ENCODE measurements around the gene B3GLCT.
A peak's percentile ranks its signal among the peaks of the same experiment; 100 is the strongest.
"Not testable (repeated sequence)": the region's sequence is repeated elsewhere in the genome, so short reads cannot be mapped to it uniquely, and the experiment has no call there.

B3GLCT gene

GRCh38 chr13:31199849-31200636 is at the start of gene B3GLCT:
Gene B3GLCT (plus strand): TSS chr13:31199975. CDS start chr13:31200085, 110 bp downstream.
- DNase-seq (ENCODE audit: low read depth in 3 of 3, low spot score in 1 of 3) = peak; percentile 45 to 74 (median 60)

GRCh38 chr13:31150315-31150985 is 49.3 kb upstream of the B3GLCT start:
- no peak for DNase-seq (ENCODE audit: low read depth in 3 of 3, low spot score in 1 of 3)

GRCh38 chr13:31151837-31152236 is 47.9 kb upstream of the B3GLCT start:
- DNase-seq (ENCODE audit: low read depth in 3 of 3, low spot score in 1 of 3) = no peak

DNA sequence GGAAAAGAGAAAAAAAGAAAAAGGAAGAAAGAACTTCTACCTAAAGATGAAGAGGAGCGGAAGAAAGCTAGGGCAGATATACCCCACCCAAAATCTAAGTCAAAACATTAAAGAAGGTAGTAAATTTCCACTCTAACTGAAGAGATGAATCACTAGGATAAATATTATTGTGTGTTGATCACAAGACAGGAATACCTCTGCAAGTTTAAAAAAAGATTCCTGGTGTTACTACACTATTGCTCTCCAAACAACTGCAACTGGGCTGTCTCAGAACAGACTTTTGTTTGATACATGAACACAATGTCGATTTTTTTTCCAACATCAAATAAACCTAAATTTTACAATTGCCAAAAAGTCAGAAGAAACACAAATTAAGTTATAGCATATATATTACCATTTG is 44.8 kb upstream of the B3GLCT start:
- DNase-seq (ENCODE audit: low read depth in 3 of 3, low spot score in 1 of 3) = no peak

DNA sequence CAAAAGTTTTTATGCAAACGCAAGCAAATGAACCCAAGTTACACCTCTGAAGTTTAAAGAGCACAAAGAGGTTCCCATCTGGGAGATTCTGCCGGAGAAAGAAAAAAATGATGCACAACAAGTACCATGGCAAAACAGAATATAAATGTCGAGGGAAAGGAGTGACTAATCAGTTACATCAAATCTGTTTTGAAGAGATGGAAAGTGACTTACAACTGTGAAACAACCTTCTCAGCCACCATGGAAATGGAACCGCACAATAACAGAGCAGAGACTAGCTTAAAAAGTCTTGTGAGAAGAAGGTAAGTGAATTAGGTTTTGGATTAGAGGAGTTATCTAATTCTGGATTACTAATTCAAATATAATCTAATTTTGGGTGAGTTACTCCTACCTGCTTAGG is 40.5 kb upstream of the B3GLCT start:
- no peak for DNase-seq (ENCODE audit: low read depth in 3 of 3, low spot score in 1 of 3)

DNA sequence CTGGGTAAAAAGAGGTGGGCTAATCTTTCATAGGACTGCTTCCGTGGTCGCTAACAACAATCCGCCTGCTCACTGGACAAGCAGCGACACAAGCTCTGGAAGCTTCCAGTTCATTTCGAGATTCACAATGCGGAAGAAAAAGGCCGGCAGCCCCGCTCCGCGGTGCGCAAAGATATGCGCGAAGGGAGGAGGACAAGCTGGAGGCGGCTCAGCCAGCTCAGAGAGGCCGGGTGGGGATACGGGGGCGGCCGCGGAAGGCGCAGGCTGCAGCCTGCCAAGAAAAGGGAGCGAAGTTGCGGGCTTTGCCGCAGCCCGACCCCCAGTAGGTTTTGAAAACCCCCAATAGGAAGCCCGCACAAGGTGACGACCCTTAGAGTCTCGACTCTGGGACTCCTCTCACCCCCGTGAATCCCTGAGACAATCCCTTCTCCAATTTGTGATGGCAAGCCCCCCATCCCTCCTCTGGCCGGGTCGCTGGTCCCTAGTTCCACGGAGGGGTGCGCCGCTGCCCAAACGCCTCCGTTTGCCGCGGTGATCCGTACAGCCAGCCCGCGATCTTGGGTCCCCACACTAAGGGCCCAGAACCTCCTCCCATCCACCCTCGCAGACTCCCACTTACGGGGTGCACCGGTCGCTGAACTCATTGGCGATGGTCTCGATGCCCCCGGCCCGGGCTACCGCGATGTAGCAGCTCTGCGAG is 38.8 kb upstream of the B3GLCT start:
- peak in 2 of 3 donors; percentile 8 to 54 for DNase-seq (ENCODE audit: low read depth in 3 of 3, low spot score in 1 of 3)

- DNase-seq (ENCODE audit: low read depth in 3 of 3, low spot score in 1 of 3) = peak; percentile 92 to 97 (median 97)
Observed at GRCh38 chr13:31161557-31162150, 38.1 kb upstream of the B3GLCT start, which contains the start of gene HSPH1. Gene HSPH1 (minus strand): TSS chr13:31161904. CDS start chr13:31161582, 322 bp downstream.

DNA sequence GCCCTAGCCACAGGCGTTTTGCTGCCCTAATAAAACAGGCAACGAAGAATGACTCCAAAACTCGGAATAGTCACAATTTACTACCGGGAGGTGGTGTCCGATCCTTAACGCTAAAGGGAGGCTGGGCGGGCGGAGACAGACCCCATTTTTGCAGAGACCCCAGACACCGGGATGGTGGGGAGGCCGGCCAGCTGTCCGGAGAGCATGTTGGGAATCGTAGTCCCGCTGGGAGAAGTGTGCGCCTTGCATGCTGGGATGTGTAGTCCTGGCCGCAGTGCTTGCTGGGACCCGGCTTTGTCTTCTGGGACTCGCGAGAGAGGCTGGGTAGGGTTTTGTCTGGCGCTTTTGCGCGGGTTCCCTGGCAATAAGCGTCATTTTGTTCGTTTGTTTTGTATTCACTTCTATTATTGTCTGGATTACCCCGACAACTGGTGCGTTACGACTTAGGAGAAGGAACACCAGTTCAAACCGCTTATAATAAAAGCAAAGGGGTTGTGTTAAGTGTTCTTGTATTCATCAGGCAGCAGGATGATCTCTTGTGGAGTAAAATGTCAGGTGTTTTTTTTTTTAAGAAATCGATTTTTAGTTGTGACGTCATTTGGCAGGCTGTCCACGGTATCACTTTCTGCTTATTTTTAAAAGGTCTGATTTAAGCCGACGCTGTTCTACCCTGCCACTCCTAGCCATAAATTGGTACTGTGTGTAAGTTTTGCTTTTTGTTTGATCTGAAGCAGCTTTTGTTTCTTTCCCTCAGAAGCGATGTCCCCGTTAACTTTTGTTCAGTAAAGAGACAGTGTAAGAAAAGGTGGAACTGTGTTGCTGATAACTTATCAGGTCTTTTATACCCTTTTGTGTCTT is 37.4 kb upstream of the B3GLCT start:
- peak; percentile 83 to 86 (median 84) for DNase-seq (ENCODE audit: low read depth in 3 of 3, low spot score in 1 of 3)

GRCh38 chr13:31166591-31166990 is 33.2 kb upstream of the B3GLCT start:
- no peak for DNase-seq (ENCODE audit: low read depth in 3 of 3, low spot score in 1 of 3)

DNA sequence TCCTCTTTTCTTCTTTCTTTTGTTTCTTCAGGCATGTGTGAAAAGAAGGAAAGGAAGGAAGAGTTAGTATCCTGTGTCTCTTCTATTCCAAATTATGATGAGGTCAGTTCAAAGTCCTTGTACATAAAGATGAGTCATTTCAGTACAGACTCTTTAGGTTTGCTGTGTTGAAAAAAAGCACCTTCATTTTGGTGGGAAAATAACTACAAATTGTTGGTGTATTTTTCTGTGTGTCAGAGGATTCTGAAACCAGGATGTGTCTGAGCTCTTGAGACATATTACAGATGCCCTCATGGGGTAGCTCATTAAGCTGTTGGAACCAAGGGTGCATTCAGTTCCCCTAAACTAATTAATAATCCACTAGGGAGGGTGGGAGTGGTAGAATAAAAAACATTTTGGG is 32.3 kb upstream of the B3GLCT start:
- DNase-seq (ENCODE audit: low read depth in 3 of 3, low spot score in 1 of 3) = no peak

- no peak for DNase-seq (ENCODE audit: low read depth in 3 of 3, low spot score in 1 of 3)
Observed at GRCh38 chr13:31168166-31168565, 31.6 kb upstream of the B3GLCT start.

GRCh38 chr13:31168736-31169135 is 31.0 kb upstream of the B3GLCT start:
- no peak for DNase-seq (ENCODE audit: low read depth in 3 of 3, low spot score in 1 of 3)

DNA sequence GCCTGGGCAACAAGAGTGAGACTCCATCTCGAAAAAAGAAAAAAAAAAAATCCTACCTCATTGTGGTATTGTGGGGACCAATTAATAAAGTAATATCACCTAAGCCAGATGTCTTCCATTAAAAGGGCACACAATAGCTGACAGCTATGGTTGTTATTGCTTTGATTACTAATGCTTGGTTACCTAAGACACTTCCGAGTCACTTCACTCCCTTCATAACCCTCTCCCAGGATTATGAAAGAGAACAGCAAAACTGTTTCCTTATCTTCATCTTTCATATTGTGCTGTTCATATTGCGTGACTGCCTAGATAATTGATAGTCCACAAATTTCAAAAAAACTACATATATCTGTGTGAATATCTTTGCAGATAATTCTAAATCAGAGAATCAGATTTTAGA is 27.8 kb upstream of the B3GLCT start:
- no peak for DNase-seq (ENCODE audit: low read depth in 3 of 3, low spot score in 1 of 3)

- no peak for DNase-seq (ENCODE audit: low read depth in 3 of 3, low spot score in 1 of 3)
Observed at GRCh38 chr13:31172535-31172934, 27.2 kb upstream of the B3GLCT start.

- DNase-seq (ENCODE audit: low read depth in 3 of 3, low spot score in 1 of 3) = no peak
Observed at GRCh38 chr13:31174018-31174417, 25.8 kb upstream of the B3GLCT start.

- DNase-seq (ENCODE audit: low read depth in 3 of 3, low spot score in 1 of 3) = no peak
Observed at GRCh38 chr13:31175847-31176532, 23.8 kb upstream of the B3GLCT start.

DNA sequence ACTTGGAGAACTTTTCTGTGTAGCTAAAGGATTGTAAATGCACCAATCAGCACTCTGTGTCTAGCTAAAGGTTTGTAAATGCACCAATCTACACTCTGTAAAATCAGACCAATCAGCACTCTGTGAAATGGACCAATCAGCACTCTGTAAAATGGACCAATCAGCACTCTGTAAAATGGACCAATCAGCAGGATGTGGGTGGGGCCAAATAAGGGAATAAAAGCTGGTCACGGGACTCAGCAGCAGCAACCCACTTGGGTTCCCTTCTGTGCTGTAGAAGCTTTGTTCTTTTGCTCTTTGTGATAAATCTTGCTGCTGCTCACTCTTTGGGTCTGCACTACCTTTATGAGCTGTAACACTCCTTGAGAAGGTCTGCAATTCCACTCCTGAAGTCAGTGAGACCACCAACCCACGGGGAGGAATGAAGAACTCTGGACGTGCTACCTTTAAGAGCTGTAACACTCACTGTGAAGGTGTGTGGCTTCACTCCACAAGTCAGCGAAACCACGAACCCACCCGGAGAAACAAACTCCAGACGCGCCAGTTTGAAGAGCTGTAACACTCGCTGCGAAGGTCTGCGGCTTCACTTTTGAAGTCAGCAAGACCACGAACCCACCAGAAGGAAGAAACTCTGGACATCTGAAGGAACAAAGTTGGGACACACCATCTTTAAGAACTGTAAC is 21.8 kb upstream of the B3GLCT start:
- DNase-seq (ENCODE audit: low read depth in 3 of 3, low spot score in 1 of 3) = not testable (repeated sequence)

GRCh38 chr13:31179241-31179640 is 20.5 kb upstream of the B3GLCT start:
- DNase-seq (ENCODE audit: low read depth in 3 of 3, low spot score in 1 of 3) = no peak

GRCh38 chr13:31179754-31180153 is 20.0 kb upstream of the B3GLCT start:
- no peak for DNase-seq (ENCODE audit: low read depth in 3 of 3, low spot score in 1 of 3)
